ENCODE results near the gene ITSN2.

ITSN2 gene

DNA sequence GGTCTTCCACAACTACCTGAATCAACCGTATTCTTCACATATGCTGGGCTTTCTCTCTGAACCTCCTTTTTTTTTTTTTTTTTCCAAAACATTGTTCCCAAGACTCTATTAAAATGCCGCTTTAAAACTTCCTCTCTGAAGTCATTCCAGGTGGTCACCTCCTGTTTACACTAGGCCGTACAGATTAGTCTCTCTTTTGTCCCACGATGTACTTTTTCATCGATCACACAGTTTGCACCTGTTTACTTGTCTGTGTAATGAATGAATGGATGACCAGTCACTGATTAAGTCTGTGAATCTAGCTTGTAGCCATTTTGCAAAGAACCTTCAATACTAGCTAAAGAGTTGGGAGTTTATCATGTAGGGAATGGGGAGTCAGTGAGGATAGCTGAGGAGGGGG is 202.2 kb downstream of the ITSN2 start:
- no peak overlapping the region for H3K4me3 ChIP-seq (ENCODE audit: low read length)
- DNase-seq (ENCODE audit: low read depth), result no peak
- TF ChIP-seq, protein P1, sequence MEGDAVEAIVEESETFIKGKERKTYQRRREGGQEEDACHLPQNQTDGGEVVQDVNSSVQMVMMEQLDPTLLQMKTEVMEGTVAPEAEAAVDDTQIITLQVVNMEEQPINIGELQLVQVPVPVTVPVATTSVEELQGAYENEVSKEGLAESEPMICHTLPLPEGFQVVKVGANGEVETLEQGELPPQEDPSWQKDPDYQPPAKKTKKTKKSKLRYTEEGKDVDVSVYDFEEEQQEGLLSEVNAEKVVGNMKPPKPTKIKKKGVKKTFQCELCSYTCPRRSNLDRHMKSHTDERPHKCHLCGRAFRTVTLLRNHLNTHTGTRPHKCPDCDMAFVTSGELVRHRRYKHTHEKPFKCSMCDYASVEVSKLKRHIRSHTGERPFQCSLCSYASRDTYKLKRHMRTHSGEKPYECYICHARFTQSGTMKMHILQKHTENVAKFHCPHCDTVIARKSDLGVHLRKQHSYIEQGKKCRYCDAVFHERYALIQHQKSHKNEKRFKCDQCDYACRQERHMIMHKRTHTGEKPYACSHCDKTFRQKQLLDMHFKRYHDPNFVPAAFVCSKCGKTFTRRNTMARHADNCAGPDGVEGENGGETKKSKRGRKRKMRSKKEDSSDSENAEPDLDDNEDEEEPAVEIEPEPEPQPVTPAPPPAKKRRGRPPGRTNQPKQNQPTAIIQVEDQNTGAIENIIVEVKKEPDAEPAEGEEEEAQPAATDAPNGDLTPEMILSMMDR (conservative IDR thresholded peaks at IDR 0.05; ENCODE audit: low read length), result no peak

DNA sequence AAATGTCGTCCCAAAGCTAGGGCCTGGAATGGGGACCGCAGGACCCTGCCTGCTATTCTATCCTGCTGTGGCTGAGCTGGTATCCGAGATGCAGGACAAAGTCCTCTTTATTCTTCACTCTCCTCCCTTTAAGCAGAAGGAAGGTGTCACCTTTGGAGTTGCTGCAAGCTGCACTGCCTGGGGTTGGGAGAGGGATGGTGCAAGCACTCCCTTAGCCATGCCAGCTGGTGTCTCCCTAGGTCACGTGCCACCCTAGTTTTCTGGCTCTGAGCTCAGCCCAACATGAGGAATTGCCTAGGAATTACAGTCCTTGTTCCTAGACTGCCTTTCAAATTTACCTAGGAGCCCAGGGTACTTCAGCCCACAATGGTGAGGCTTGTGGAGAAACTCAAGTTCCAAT is 206.9 kb downstream of the ITSN2 start:
- TF ChIP-seq, protein P1 (conservative IDR thresholded peaks at IDR 0.05; ENCODE audit: low read length), result no peak
- DNase-seq (ENCODE audit: low read depth), result no peak
- H3K4me3 ChIP-seq (ENCODE audit: low read length), result no peak overlapping the region

Data from AG10803 (cell line).